Neural crest cell (in vitro differentiated cells): ENCODE results near the gene RPS27L. TPM values are rescaled to one million over a fixed set of nuclear protein-coding genes. Genes with fewer than 3 reads are reported as not detected.

Experiments
- DNase-seq: peaks from one replicate; pipeline ENCODE4 v3.0.0; 2021; ENCODE audit warnings: low read depth, mixed read lengths, low spot score
- H3K27ac Mint-ChIP-seq: one replicate; pipeline ENCODE4 v1.8.0; 2021; ENCODE audit warnings: mild to moderate bottlenecking, mixed read lengths; ENCODE audit not compliant: unreplicated experiment
- H3K27me3 Mint-ChIP-seq: 2 replicates; pipeline ENCODE4 v1.8.0; 2021; ENCODE audit warnings: low read depth, mild to moderate bottlenecking, mixed read lengths
- H3K36me3 Mint-ChIP-seq: 2 replicates; pipeline ENCODE4 v1.8.0; 2021; ENCODE audit warnings: low read depth, mild to moderate bottlenecking, mixed read lengths
- H3K4me1 Mint-ChIP-seq: 2 replicates; pipeline ENCODE4 v1.8.0; 2021; ENCODE audit warnings: mixed read lengths
- H3K4me3 Mint-ChIP-seq: one replicate; pipeline ENCODE4 v1.8.0; 2021; ENCODE audit warnings: mild to moderate bottlenecking, mixed read lengths
- H3K9me3 Mint-ChIP-seq: 2 replicates; pipeline ENCODE4 v1.8.0; 2021; ENCODE audit warnings: mixed read lengths
- total RNA-seq: library from RNA; stranded (reverse); gene quantifications from 2 replicates; pipeline ENCODE4 v1.2.1, GENCODE V29; 2021
- TF ChIP-seq, protein P1 (sequence below): fragments of 200-600 bp; sonication (generic); conservative IDR thresholded peaks from 2 replicates; pipeline ENCODE4 v1.5.0; 2021; ENCODE audit warnings: antibody characterized with exemption, mild to moderate bottlenecking

Gene RPS27L
- total RNA-seq, 1 donor from 2014 or later: 86.6 TPM

DNA sequence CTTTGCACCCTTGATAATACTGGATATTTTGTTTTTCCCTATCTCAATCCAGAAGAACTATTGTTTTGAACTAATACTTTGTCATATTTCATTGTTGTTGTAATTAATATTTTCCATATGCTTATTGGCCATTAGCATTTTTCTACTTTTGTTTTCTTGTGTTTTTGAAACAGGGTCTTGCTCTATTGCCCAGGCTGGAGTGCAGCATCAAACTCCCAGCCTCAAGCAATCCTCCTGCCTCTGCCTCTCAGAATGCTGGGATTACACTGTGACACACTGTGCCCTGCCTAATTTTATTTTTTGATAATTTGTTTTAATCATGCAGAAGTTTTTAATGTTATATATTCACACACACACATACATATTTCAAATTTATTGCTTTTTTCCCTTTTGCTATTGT, 3.4 kb upstream of the RPS27L start:
- no peak for DNase-seq
- Mint-ChIP-seq H3K9me3 (no peaks in the 10 kb centered on the region), H3K4me3 (peak overlapping the region; percentile 62), H3K4me1 (peaks cover 21% of the 10 kb centered on the region), H3K27ac (no peak overlapping the region), H3K27me3 (no peaks in the 10 kb centered on the region), H3K36me3 (no peaks in the 10 kb centered on the region)
- TF ChIP-seq, protein P1, sequence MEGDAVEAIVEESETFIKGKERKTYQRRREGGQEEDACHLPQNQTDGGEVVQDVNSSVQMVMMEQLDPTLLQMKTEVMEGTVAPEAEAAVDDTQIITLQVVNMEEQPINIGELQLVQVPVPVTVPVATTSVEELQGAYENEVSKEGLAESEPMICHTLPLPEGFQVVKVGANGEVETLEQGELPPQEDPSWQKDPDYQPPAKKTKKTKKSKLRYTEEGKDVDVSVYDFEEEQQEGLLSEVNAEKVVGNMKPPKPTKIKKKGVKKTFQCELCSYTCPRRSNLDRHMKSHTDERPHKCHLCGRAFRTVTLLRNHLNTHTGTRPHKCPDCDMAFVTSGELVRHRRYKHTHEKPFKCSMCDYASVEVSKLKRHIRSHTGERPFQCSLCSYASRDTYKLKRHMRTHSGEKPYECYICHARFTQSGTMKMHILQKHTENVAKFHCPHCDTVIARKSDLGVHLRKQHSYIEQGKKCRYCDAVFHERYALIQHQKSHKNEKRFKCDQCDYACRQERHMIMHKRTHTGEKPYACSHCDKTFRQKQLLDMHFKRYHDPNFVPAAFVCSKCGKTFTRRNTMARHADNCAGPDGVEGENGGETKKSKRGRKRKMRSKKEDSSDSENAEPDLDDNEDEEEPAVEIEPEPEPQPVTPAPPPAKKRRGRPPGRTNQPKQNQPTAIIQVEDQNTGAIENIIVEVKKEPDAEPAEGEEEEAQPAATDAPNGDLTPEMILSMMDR: no peak

DNA sequence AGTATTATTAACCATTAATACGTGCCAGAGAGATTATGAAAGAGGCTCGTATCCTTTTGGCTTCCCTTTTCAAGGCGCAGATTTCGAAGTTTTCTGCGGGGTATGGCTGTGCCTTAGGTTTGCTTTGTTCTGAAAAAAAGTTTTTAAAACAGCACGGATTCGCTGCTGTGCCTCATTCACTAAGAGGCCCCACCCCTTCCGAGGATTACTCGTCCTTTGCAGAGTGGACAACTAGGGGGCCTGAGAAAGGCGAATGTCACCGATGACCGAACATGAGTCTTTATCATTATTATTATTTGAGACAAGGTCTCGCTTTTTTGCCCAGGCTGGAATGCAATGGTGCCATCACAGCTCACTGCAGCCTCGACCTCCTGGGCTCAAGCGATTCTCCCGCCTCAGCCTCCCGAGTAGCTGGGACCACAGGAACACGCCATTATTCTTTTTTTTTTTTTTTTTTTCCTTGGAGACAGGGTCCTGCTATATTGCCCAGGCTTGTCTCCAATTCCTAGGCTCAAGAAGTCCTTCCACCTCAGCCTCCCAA, 684 bp upstream of the RPS27L start:
- TF ChIP-seq, protein P1: peak; percentile 27
- Mint-ChIP-seq H3K27ac (peak overlapping the region; percentile 98), H3K27me3 (no peaks in the 10 kb centered on the region), H3K4me1 (peaks cover 31% of the 10 kb centered on the region), H3K4me3 (peak overlapping the region; percentile 98), H3K9me3 (no peaks in the 10 kb centered on the region), H3K36me3 (peaks cover 2% of the 10 kb centered on the region)
- peak; percentile 50 for DNase-seq

DNA sequence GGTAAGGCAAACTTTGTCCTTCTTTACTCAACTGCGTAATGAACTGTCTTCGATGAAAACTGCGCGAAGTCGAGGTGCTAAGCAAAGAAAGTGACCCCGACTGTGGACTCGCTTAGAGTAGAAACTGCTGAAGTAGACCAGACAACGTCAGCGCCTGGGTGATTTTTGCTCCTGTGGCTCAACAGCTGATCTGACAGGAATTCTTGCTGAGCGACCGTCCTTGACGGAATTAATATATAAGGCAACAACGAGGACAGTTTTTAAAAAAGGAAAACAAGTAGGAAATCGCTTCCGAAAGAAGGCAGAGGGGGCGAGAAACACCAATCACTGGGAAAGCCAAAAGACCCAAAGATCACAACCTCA, 541 bp downstream of the RPS27L start:
- Mint-ChIP-seq H3K9me3 (no peaks in the 10 kb centered on the region), H3K27ac (peak overlapping the region; percentile 97), H3K27me3 (no peaks in the 10 kb centered on the region), H3K4me3 (peak overlapping the region; percentile 100), H3K36me3 (peaks cover 2% of the 10 kb centered on the region), H3K4me1 (peaks cover 30% of the 10 kb centered on the region)
- DNase-seq: peak; percentile 11
- TF ChIP-seq, protein P1: no peak

DNA sequence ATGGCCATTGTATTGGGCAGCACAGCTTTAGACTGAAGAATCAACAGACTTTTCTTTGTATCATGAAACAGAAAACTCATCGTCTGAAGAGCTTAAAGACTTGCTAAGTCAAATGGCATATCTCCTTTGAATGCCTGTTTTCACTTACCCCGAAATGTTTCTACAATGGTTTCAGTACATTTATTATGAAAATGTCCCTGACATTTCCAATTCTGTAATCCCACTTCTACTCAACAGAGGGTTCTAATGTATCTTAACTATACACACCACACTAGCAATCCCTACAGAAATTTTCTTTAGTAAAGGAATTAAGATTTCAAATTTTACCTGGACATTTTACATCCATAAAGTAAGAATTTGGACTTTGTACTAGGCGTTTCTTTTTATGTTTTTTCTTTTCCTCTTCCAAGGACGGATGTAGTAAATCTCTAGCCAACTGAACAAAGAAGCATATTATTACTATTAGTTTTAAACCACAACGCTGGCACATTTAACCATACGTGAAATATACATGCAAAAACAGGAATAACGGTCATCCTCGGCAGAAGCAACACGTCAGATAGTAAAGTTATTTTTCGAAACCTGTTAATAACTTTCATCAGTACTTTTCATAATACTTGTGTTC, 1.1 kb downstream of the RPS27L start:
- DNase-seq: no peak
- Mint-ChIP-seq H3K36me3 (peaks cover 2% of the 10 kb centered on the region), H3K4me1 (peaks cover 30% of the 10 kb centered on the region), H3K9me3 (no peaks in the 10 kb centered on the region), H3K27ac (peak overlapping the region; percentile 97), H3K27me3 (no peaks in the 10 kb centered on the region), H3K4me3 (peak overlapping the region; percentile 100)
- TF ChIP-seq, protein P1: no peak

DNA sequence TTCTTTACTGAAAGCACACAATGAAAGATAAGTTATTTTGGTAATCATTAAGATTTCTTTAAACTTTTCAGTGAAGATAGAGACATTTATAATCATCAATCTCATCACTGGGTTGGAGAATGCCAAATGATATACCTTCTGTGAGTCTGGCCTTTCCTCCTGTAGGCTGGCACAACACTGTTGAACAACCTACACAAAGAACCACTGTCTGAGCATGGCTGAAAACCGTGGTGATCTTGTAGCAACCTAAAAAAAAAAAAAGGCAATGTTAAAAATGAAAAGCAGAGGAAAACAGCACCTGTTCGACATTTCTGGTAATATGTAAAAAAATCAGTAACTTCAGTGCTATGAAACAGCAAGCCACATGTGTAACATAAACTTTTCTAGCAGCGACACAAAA, 1.8 kb downstream of the RPS27L start:
- H3K4me3 Mint-ChIP-seq: peak overlapping the region; percentile 100
- no peaks in the 10 kb centered on the region for H3K9me3 Mint-ChIP-seq
- TF ChIP-seq, protein P1: no peak
- H3K4me1 Mint-ChIP-seq: peaks cover 30% of the 10 kb centered on the region
- peaks cover 2% of the 10 kb centered on the region for H3K36me3 Mint-ChIP-seq
- H3K27ac Mint-ChIP-seq: peak overlapping the region; percentile 75
- DNase-seq: no peak
- no peaks in the 10 kb centered on the region for H3K27me3 Mint-ChIP-seq
